Activated CD8-positive, alpha-beta T cell treated with anti-CD3 and anti-CD28 coated beads, Interleukin-2, amount 10 ng/mL, durations not matched to agents 7 days and 5 days (primary cell): Measurements from ENCODE around the gene KHDC1L. TPM values are rescaled to one million over a fixed set of nuclear protein-coding genes. Genes with fewer than 3 reads are reported as not detected.
"Not testable (repeated sequence)": the region's sequence is repeated elsewhere in the genome, so short reads cannot be mapped to it uniquely, and the experiment has no call there.

Source experiments
- ATAC-seq: fragments of 150-1000 bp; cut with Tn5 transposase; one replicate; pipeline ENCODE4 v1.10.0; 2021; ENCODE audit warnings: moderate library complexity
- CTCF ChIA-PET: fragments of 350-600 bp; sonication (Branson Sonifier 250); formaldehyde crosslinking; loops from one replicate; lab custom pipeline; 2021; ENCODE audit warnings: antibody characterized with exemption; lab: Charles Lee
- POLR2A ChIA-PET: fragments of 350-600 bp; sonication (Branson Sonifier 250); formaldehyde crosslinking; loops from one replicate; lab custom pipeline; 2021; ENCODE audit warnings: antibody characterized with exemption; lab: Charles Lee
- DNase-seq: peaks from one replicate; pipeline ENCODE4 v3.0.0-alpha.2; 2020
- H3K27ac Mint-ChIP-seq: one replicate; pipeline ENCODE4 v1.8.0; 2021; ENCODE audit warnings: mild to moderate bottlenecking, mixed read lengths
- H3K27me3 Mint-ChIP-seq: one replicate; pipeline ENCODE4 v1.8.0; 2021; ENCODE audit warnings: low read depth, mixed read lengths
- H3K36me3 Mint-ChIP-seq: one replicate; pipeline ENCODE4 v1.8.0; 2021; ENCODE audit warnings: low read depth, mixed read lengths
- H3K4me1 Mint-ChIP-seq: one replicate; pipeline ENCODE4 v1.8.0; 2021; ENCODE audit warnings: low read depth, mixed read lengths
- H3K4me3 Mint-ChIP-seq: one replicate; pipeline ENCODE4 v1.8.0; 2021; ENCODE audit warnings: mild to moderate bottlenecking, mixed read lengths
- H3K9me3 Mint-ChIP-seq: one replicate; pipeline ENCODE4 v1.8.0; 2022; ENCODE audit warnings: mixed read lengths; ENCODE audit not compliant: insufficient read depth
- total RNA-seq, 2 experiments: library from RNA; stranded (reverse); gene quantifications; one replicate each; pipeline ENCODE4 v1.2.3, GENCODE V29; 2021

Gene KHDC1L, protein sequence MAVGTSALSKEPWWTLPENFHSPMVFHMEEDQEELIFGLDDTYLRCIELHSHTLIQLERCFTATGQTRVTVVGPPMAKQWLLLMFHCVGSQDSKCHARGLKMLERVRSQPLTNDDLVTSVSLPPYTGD
- not detected for total RNA-seq

- ChIA-PET POLR2A (no interaction called here), CTCF (no interaction called here)
- no peak for ATAC-seq
- no peak for DNase-seq
- Mint-ChIP-seq H3K36me3 (no peaks in the 10 kb centered on the region), H3K27me3 (no peaks in the 10 kb centered on the region), H3K27ac (no peak within 1 kb of the TSS), H3K4me1 (no peaks in the 10 kb centered on the region), H3K4me3 (no peak within 1 kb of the TSS), H3K9me3 (no peaks in the 10 kb centered on the region)
Observed at GRCh38 chr6:73225396-73225795, at the start of gene KHDC1L. TSS of gene KHDC1L (minus strand) at chr6:73225496. CDS start at chr6:73225408, 88 bp downstream.

DNA sequence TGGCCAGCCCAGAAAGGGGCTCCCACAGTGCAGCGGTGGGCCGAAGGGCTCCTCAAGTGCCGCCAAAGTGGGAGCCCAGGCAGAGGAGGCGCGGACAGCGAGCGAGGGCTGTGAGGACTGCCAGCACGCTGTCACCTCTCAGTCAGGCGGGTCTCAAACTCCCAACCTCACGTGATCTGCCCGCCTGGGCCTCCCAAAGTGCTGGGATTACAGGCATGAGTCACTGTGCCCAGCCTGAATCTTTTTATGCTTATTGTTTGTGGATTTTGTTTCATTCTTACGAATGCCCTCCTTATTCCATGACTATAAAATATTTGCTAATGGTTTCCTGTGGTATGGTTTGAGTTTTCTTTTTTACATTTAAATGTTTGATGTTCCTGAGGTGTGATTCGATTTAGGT, 44.0 kb upstream of the KHDC1L start:
- H3K27me3 Mint-ChIP-seq, H3K27ac Mint-ChIP-seq, DNase-seq, H3K4me3 Mint-ChIP-seq, H3K9me3 Mint-ChIP-seq, CTCF ChIA-PET, POLR2A ChIA-PET, ATAC-seq: not testable (repeated sequence)
- peaks cover 42% of the 10 kb centered on the region for H3K36me3 Mint-ChIP-seq
- peaks cover 16% of the 10 kb centered on the region for H3K4me1 Mint-ChIP-seq

- H3K9me3 Mint-ChIP-seq, H3K27me3 Mint-ChIP-seq, H3K27ac Mint-ChIP-seq, CTCF ChIA-PET, DNase-seq, H3K4me3 Mint-ChIP-seq, POLR2A ChIA-PET, ATAC-seq: not testable (repeated sequence)
- peaks cover 41% of the 10 kb centered on the region for H3K36me3 Mint-ChIP-seq
- peaks cover 20% of the 10 kb centered on the region for H3K4me1 Mint-ChIP-seq
Observed at GRCh38 chr6:73268896-73269295, 43.6 kb upstream of the KHDC1L start.

DNA sequence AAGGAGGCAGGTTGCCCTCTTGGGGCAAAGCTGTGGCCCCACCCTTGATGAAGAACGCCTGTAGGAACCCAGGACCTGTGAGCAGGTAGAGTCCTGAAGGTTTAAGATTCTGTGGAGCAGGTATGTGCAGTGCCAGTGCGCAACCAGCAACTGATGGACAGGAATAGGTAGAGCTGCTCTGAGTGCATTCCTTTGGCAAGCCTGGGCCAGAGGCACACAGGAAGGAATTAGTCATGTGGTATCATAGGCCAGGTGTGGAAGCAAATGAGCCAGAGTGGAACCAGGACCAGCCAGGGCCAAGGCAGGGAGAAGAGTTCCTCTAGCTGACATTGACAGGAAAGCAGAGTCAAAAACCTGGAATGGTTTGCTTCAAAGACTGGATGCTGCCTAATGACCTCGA, 39.1 kb upstream of the KHDC1L start:
- ChIA-PET CTCF (interaction anchor here (1.0 to 1.3 kb wide), 3 partner anchors 21 to 124 kb away, joined by 3 to 4 read pairs (median 4); no protein-coding TSS in a partner anchor), POLR2A (no interaction called here)
- Mint-ChIP-seq H3K27ac (peak overlapping the region; percentile 58), H3K4me3 (peak overlapping the region; percentile 80), H3K9me3 (no peaks in the 10 kb centered on the region), H3K36me3 (peaks cover 32% of the 10 kb centered on the region), H3K27me3 (no peaks in the 10 kb centered on the region), H3K4me1 (peaks cover 33% of the 10 kb centered on the region)
- ATAC-seq (no peak), DNase-seq (no peak)

DNA sequence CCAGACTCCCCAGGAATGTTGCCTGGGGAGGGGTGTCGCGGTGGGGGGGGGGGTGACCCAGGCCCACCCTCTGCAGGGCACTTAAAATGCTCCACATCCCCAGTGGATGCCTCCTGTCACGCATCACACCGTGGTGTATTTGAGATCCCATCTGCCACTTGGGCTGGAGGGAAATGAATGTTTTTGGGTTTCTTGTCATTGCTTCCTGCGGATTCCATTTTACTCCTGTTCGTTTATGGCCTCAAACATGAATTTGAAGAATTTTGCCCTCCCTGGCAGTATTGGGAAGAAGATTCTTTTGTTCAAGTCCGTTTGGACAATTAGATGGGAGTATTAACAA, 38.2 kb upstream of the KHDC1L start:
- Mint-ChIP-seq H3K9me3 (no peaks in the 10 kb centered on the region), H3K36me3 (peaks cover 32% of the 10 kb centered on the region), H3K4me1 (peaks cover 33% of the 10 kb centered on the region), H3K27ac (peak overlapping the region; percentile 73), H3K4me3 (peak overlapping the region; percentile 80), H3K27me3 (no peaks in the 10 kb centered on the region)
- CTCF ChIA-PET = interaction anchor here (0.9 kb wide), 1 partner anchor 17 kb away, joined by 3 read pairs; no protein-coding TSS in a partner anchor
- peak; percentile 10 for ATAC-seq
- no peak for DNase-seq
- POLR2A ChIA-PET = interaction anchor here (1.1 kb wide), 1 partner anchor 31 kb away, joined by 3 read pairs; no protein-coding TSS in a partner anchor

DNA sequence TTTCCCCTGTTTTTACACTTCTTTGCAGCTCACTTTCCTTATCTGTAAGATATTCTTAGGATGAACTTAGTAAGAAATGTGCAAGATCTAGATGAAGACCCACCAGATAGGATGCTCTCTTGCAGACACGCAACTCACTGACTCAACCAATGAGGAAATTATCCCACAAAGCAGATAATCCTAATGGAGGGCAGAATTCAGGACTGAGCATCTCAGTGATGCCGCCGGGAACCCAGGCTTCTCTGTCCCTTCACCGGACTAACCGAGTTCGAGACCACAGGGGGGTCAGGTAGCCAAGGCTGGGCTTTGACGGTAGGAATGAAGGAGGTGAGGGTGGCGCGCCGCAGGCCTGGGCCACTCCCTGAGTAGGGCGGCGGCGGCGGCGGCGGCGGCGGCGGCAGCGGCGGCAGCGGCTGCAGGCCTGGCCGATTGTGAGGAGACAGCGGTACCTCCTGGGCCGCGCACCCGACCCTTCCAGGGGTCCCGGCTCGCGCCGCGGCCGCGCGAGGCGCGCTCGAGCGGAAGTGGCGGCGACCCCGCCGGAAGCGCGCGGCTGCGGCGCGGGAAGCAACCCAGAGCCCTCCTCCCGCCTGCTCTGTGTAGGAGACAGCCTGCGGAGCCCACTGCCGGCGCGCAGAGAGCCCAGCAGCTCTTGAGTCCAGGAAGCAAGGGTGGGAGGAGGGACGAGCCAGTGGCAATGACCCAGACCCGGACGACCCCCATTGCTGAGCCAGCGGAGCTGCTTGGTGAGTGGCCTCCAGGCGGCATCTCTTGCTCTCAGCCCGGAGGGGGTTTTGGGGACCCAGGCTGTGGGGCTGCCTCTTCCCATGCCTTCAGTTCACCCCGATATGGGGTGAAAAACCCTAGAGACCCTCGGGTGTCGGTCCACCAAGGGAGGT, 37.6 kb upstream of the KHDC1L start, which contains the start of gene KHDC1:
TSS of gene KHDC1 (minus strand) at position 526 of the 899 bp plus-strand sequence. CDS start 20,679 bp downstream, outside the sequence.
- Mint-ChIP-seq H3K4me1 (peaks cover 30% of the 10 kb centered on the region), H3K9me3 (no peaks in the 10 kb centered on the region), H3K27ac (peak within 1 kb of the TSS; percentile 81), H3K27me3 (no peaks in the 10 kb centered on the region), H3K4me3 (peak within 1 kb of the TSS; percentile 80), H3K36me3 (peaks cover 29% of the 10 kb centered on the region)
- peak; percentile 74 for DNase-seq
- ATAC-seq = peak; percentile 93
- CTCF ChIA-PET = interaction anchor here (0.7 to 0.9 kb wide), 2 partner anchors 16 to 77 kb away, joined by 3 read pairs; no protein-coding TSS in a partner anchor
- POLR2A ChIA-PET = interaction anchor here (0.6 to 1.1 kb wide), 2 partner anchors 30 to 61 kb away, joined by 3 read pairs; no protein-coding TSS in a partner anchor

DNA sequence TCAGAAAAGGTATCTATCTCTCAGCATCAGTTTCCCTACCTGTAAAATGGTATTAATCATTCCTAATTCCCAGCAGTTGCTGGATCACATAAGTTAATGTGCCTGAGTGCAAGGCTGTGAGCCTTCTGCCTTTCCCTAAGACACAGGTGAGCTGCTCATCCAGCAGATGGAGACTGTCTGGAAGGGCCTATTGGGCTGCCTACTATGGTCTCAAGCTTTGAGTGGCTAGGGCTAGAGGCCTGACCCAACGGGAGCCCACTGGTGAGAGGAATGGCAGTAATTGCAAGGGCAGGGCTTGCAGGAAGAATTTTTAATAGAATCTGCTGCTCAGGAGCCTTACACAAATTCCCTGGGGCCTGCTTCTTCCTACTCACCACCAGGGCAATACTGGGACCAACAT, 33.4 kb upstream of the KHDC1L start:
- DNase-seq (no peak), ATAC-seq (no peak)
- ChIA-PET CTCF (no interaction called here), POLR2A (no interaction called here)
- no peak overlapping the region for H3K4me3 Mint-ChIP-seq
- no peaks in the 10 kb centered on the region for H3K27me3 Mint-ChIP-seq
- H3K4me1 Mint-ChIP-seq = peaks cover 10% of the 10 kb centered on the region
- no peaks in the 10 kb centered on the region for H3K36me3 Mint-ChIP-seq
- no peak overlapping the region for H3K27ac Mint-ChIP-seq
- no peaks in the 10 kb centered on the region for H3K9me3 Mint-ChIP-seq

DNA sequence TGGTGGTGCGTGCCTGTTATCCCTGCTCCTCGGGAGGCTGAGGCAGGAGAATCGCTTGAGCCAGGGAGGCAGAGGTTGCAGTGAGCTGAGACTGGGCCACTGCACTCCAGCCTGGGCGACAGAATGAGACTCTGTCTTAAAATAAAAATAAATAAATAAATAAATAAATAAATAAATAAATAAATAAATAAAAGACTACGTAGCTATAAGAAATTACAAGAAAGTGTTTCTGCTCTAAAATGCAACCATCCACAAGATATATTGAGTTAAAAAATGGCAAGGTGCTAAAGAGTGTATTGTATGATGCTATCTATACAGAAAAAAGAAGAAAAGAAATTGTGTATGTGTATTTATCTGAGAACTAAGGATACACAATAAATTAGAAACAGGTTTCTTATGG, 29.0 kb upstream of the KHDC1L start:
- CTCF ChIA-PET = not testable (repeated sequence)

DNA sequence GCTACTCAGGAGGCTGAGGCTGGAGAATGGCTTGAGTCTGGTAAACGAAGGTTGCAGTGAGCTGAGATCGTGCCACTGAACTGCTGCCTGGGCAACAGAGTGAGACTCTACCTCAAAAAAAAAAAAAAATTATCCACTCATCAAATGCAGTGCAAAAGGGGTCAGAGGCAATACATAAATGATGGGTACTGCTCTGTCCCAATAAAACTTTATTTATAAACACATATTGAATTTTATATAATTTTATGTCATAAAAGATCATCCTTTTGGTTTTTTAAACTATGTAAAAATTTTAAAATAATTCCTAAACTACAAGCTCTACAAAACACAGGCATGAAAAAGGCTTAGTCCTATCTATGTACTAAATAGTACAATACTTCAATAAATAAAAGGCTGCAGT, 27.4 kb upstream of the KHDC1L start:
- no peaks in the 10 kb centered on the region for H3K36me3 Mint-ChIP-seq
- no peak for DNase-seq
- peaks cover 4% of the 10 kb centered on the region for H3K27me3 Mint-ChIP-seq
- no peak for ATAC-seq
- no peaks in the 10 kb centered on the region for H3K9me3 Mint-ChIP-seq
- ChIA-PET POLR2A (no interaction called here), CTCF (no interaction called here)
- no peak overlapping the region for H3K27ac Mint-ChIP-seq
- H3K4me3 Mint-ChIP-seq = no peak overlapping the region
- no peaks in the 10 kb centered on the region for H3K4me1 Mint-ChIP-seq

More for the DNA sequence above, 29.0 kb upstream of the KHDC1L start:
- H3K4me1 Mint-ChIP-seq, ATAC-seq, H3K36me3 Mint-ChIP-seq, H3K27ac Mint-ChIP-seq, H3K4me3 Mint-ChIP-seq, H3K27me3 Mint-ChIP-seq, DNase-seq, H3K9me3 Mint-ChIP-seq, POLR2A ChIA-PET: not testable (repeated sequence)

DNA sequence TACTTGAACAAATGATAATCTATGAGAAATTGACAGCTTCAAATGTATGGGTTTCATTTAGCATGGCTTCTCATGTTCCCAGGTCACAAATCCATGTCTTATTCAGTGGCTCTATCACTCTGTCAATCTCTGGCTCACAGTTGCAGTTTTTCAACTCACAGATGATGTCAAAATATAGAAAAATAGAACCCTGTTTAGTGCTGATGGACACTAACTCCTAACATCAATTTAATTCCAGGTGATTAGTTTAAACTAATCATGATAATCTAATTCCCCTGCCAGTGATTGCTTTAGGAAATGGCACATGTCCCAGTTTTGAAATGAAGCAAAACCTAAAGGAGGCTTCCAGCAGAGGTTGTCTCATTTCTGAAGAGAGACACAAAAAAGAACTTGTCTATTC, 24.7 kb upstream of the KHDC1L start:
- Mint-ChIP-seq H3K36me3 (no peaks in the 10 kb centered on the region), H3K27me3 (peaks cover 9% of the 10 kb centered on the region), H3K4me3 (no peak overlapping the region), H3K27ac (no peak overlapping the region), H3K9me3 (no peaks in the 10 kb centered on the region), H3K4me1 (no peaks in the 10 kb centered on the region)
- ChIA-PET POLR2A (no interaction called here), CTCF (no interaction called here)
- no peak for DNase-seq
- no peak for ATAC-seq

DNA sequence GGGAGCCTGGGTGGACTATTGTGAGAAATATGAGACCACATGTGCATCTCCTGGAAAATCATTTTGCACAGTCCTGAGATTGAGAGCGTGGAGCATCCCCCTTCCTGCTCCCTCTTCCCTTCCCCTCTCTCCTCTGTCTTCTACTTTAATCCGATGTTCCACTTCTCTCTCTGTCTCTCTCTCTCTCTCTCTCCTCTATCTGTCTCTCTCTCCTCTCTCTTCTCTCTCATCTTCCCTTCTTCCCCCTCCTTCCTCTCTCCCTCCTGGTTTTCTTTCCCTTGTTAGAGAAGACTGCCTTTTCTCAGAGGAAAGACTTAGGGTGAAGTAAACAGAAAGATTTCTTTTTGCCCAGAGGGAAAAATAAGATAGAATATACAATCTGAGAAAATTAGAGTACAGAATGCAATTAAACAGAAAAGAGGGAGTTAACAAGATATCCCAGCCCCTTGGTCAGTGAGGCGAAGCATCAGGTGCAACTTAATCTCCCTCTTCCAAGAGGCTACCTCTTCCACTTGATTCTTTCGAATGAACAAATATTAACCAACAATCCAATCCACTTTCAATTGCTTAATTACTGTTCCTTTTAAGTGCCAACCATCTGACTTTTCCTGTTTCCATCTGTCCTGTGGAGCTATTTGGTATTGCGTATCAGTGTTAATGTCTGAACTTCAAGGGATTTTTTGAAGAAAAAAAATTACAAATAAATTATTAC, 23.1 kb upstream of the KHDC1L start:
- CTCF ChIA-PET = no interaction called here
- POLR2A ChIA-PET = no interaction called here
- Mint-ChIP-seq H3K36me3 (no peaks in the 10 kb centered on the region), H3K27me3 (peaks cover 16% of the 10 kb centered on the region), H3K4me3 (no peak overlapping the region), H3K4me1 (no peaks in the 10 kb centered on the region), H3K27ac (no peak overlapping the region), H3K9me3 (no peaks in the 10 kb centered on the region)
- DNase-seq (no peak), ATAC-seq (no peak)
